ENCODE measurements around the gene SBF2. TPM values are rescaled to one million over a fixed set of nuclear protein-coding genes. Genes with fewer than 3 reads are reported as not detected.
"Not testable (repeated sequence)": the region's sequence is repeated elsewhere in the genome, so short reads cannot be mapped to it uniquely, and the experiment has no call there.

The SBF2 gene
- total and polyA plus RNA-seq, 9 of the 15 experiments (the other 6 are each of a cell fraction or from before 2014, with no cell fraction given) = 0.80 to 9.5 (median 5.0) TPM

- no peak overlapping the region for H3K4me3 ChIP-seq
- TF ChIP-seq ZFP36 (IDR thresholded peaks at IDR 0.05; ENCODE audit: low read depth, low read length, partially characterized antibody) (peak; percentile 14), DIDO1 (tag; IDR thresholded peaks at IDR 0.05; ENCODE audit: low read depth) (no peak), PREB (CRISPR knock-in tag; IDR thresholded peaks at IDR 0.05) (no peak), KHSRP (IDR thresholded peaks at IDR 0.05) (no peak), ZNF395 (CRISPR knock-in tag; IDR thresholded peaks at IDR 0.05) (no peak)
- no peaks in the 10 kb centered on the region for H3K27me3 ChIP-seq (ENCODE audit: control insufficient read depth in 2 of 2, insufficient read depth in 2 of 2, low read length in 2 of 2)
- H3K27ac ChIP-seq (ENCODE audit: extremely low read depth, low read depth, low read length) = no peak overlapping the region
- no peak for ATAC-seq
- intact Hi-C loops (cut with micrococcal nuclease) (no loop called here), in situ Hi-C loops (cut with MboI) (loop anchor here (5.0 kb wide), 1 partner anchor 513 kb away; no protein-coding TSS in a partner anchor)
- no peak overlapping the region for H3K4me2 ChIP-seq (ENCODE audit: insufficient read depth, low read length)
- no peaks in the 10 kb centered on the region for H3K4me1 ChIP-seq (replicated peaks in 1 of 2; ENCODE audit: control insufficient read depth in 2 of 2, insufficient read depth in 2 of 2, low read length in 2 of 2)
- DNase-seq (ENCODE audit: extremely low read depth in 1 of 4, low spot score in 3 of 4) = no peak
- no peak overlapping the region for H3K9ac ChIP-seq (ENCODE audit: insufficient read depth in 1 of 2, low read depth in 2 of 2, low read length in 2 of 2)
- H2AFZ ChIP-seq (ENCODE audit: low read depth, low read length) = no peak overlapping the region
- no TSS peak for BruUV-seq (replicated peaks)
- H4K20me1 ChIP-seq (replicated peaks; ENCODE audit: control insufficient read depth, insufficient read depth, low read length) = no peaks in the 10 kb centered on the region
- ChIA-PET CTCF (ENCODE audit: low intra/inter-chr PET ratio) (no interaction called here), POLR2A (no interaction called here)
- no peaks in the 10 kb centered on the region for H3K79me2 ChIP-seq (ENCODE audit: control insufficient read depth, insufficient read depth, low read length)
- H3K36me3 ChIP-seq (ENCODE audit: control insufficient read depth, insufficient read depth, low read length) = no peaks in the 10 kb centered on the region
- H3K9me1 ChIP-seq (ENCODE audit: control insufficient read depth, insufficient read depth, low read length) = no peaks in the 10 kb centered on the region
- no peak for FAIRE-seq
- H3K9me3 ChIP-seq (replicated peaks; ENCODE audit: control insufficient read depth, insufficient read depth, low read depth, low read length) = no peaks in the 10 kb centered on the region
- 4% methylated on average over 5 of the region's 5 CpGs for WGBS (ENCODE audit: insufficient coverage, low coverage, missing lambda C conversion rate)
Observed at GRCh38 chr11:10134975-10135481, 159.0 kb downstream of the SBF2 start.

GRCh38 chr11:10134226-10134625, 159.8 kb downstream of the SBF2 start:
- H4K20me1 ChIP-seq (replicated peaks; ENCODE audit: control insufficient read depth, insufficient read depth, low read length); DNase-seq (ENCODE audit: extremely low read depth in 1 of 4, low spot score in 3 of 4); POLR2A ChIA-PET; H3K27me3 ChIP-seq (ENCODE audit: control insufficient read depth in 2 of 2, insufficient read depth in 2 of 2, low read length in 2 of 2); H3K4me3 ChIP-seq; CTCF ChIA-PET (ENCODE audit: low intra/inter-chr PET ratio); H3K4me2 ChIP-seq (ENCODE audit: insufficient read depth, low read length); H3K4me1 ChIP-seq (replicated peaks in 1 of 2; ENCODE audit: control insufficient read depth in 2 of 2, insufficient read depth in 2 of 2, low read length in 2 of 2); ATAC-seq; intact Hi-C loops (cut with micrococcal nuclease); H2AFZ ChIP-seq (ENCODE audit: low read depth, low read length); H3K9me3 ChIP-seq (replicated peaks; ENCODE audit: control insufficient read depth, insufficient read depth, low read depth, low read length); H3K27ac ChIP-seq (ENCODE audit: extremely low read depth, low read depth, low read length); H3K79me2 ChIP-seq (ENCODE audit: control insufficient read depth, insufficient read depth, low read length); H3K9me1 ChIP-seq (ENCODE audit: control insufficient read depth, insufficient read depth, low read length); H3K36me3 ChIP-seq (ENCODE audit: control insufficient read depth, insufficient read depth, low read length); H3K9ac ChIP-seq (ENCODE audit: insufficient read depth in 1 of 2, low read depth in 2 of 2, low read length in 2 of 2); BruUV-seq (replicated peaks); FAIRE-seq: not testable (repeated sequence)
- 8% methylated on average over 1 of the region's 1 CpG for WGBS (ENCODE audit: insufficient coverage, low coverage, missing lambda C conversion rate)
- in situ Hi-C loops (cut with MboI) = loop anchor here (5.0 kb wide), 1 partner anchor 512 kb away; no protein-coding TSS in a partner anchor

GRCh38 chr11:10133251-10133650, 160.8 kb downstream of the SBF2 start:
- H3K4me2 ChIP-seq (ENCODE audit: insufficient read depth, low read length); ATAC-seq; H3K4me1 ChIP-seq (replicated peaks in 1 of 2; ENCODE audit: control insufficient read depth in 2 of 2, insufficient read depth in 2 of 2, low read length in 2 of 2); DNase-seq (ENCODE audit: extremely low read depth in 1 of 4, low spot score in 3 of 4); H4K20me1 ChIP-seq (replicated peaks; ENCODE audit: control insufficient read depth, insufficient read depth, low read length); H3K27me3 ChIP-seq (ENCODE audit: control insufficient read depth in 2 of 2, insufficient read depth in 2 of 2, low read length in 2 of 2); POLR2A ChIA-PET; BruUV-seq (replicated peaks); H3K27ac ChIP-seq (ENCODE audit: extremely low read depth, low read depth, low read length); H3K4me3 ChIP-seq; H3K79me2 ChIP-seq (ENCODE audit: control insufficient read depth, insufficient read depth, low read length); FAIRE-seq; intact Hi-C loops (cut with micrococcal nuclease); H3K9me3 ChIP-seq (replicated peaks; ENCODE audit: control insufficient read depth, insufficient read depth, low read depth, low read length); H3K9me1 ChIP-seq (ENCODE audit: control insufficient read depth, insufficient read depth, low read length); H3K36me3 ChIP-seq (ENCODE audit: control insufficient read depth, insufficient read depth, low read length); CTCF ChIA-PET (ENCODE audit: low intra/inter-chr PET ratio); H2AFZ ChIP-seq (ENCODE audit: low read depth, low read length); H3K9ac ChIP-seq (ENCODE audit: insufficient read depth in 1 of 2, low read depth in 2 of 2, low read length in 2 of 2): not testable (repeated sequence)
- 69% methylated on average over 6 of the region's 23 CpGs for WGBS (ENCODE audit: insufficient coverage, low coverage, missing lambda C conversion rate)
- in situ Hi-C loops (cut with MboI) = loop anchor here (5.0 kb wide), 1 partner anchor 511 kb away; no protein-coding TSS in a partner anchor
